ENCODE data around the gene AFF3. TPM values are rescaled to one million over a fixed set of nuclear protein-coding genes. Genes with fewer than 3 reads are reported as not detected.
"Not testable (repeated sequence)": the region's sequence is repeated elsewhere in the genome, so short reads cannot be mapped to it uniquely, and the experiment has no call there.

AFF3 gene
- total RNA-seq, 1 donor from 2014 or later, result 44.6 TPM

DNA sequence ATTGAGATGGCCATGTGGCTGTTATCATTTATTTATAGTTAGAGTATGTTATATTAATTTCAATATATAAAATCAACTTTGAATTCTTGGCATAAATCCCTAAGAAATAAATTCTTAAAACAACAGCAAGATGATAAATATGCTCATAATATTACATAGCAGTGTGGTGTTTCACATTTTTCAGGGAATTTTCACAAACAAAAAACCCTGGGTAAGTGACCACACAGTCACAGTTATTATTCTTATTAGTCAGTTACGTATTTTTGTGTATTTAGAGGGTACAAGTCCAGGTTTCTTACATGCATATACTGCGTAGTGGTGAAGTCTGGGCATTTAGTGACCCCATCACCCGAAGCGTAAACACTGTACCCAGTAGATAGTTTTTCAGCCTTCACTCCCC lies 363.1 kb downstream of the AFF3 start:
- Histone ChIP-seq H3K9me3 (no peaks in the 10 kb centered on the region), H3K4me3 (no peak overlapping the region), H3K27me3 (no peaks in the 10 kb centered on the region), H3K36me3 (no peaks in the 10 kb centered on the region), H3K27ac (no peak overlapping the region), H3K4me1 (no peaks in the 10 kb centered on the region)
- intact Hi-C loops (cut with DNase I), result no loop called here
- no peak for TF ChIP-seq CTCF (IDR thresholded peaks at IDR 0.05)
- no peak for DNase-seq
- ATAC-seq, result no peak

GRCh38 chr2:99777656-99778290 lies 364.6 kb downstream of the AFF3 start:
- H3K27ac ChIP-seq, result no peak overlapping the region
- DNase-seq (no peak), ATAC-seq (no peak)
- no peak overlapping the region for H3K4me3 ChIP-seq
- H3K27me3 ChIP-seq, result no peaks in the 10 kb centered on the region
- H3K9me3 ChIP-seq, result no peaks in the 10 kb centered on the region
- intact Hi-C loops (cut with DNase I), result no loop called here
- H3K4me1 ChIP-seq, result no peaks in the 10 kb centered on the region
- no peaks in the 10 kb centered on the region for H3K36me3 ChIP-seq
- no peak for TF ChIP-seq CTCF (IDR thresholded peaks at IDR 0.05)

DNA sequence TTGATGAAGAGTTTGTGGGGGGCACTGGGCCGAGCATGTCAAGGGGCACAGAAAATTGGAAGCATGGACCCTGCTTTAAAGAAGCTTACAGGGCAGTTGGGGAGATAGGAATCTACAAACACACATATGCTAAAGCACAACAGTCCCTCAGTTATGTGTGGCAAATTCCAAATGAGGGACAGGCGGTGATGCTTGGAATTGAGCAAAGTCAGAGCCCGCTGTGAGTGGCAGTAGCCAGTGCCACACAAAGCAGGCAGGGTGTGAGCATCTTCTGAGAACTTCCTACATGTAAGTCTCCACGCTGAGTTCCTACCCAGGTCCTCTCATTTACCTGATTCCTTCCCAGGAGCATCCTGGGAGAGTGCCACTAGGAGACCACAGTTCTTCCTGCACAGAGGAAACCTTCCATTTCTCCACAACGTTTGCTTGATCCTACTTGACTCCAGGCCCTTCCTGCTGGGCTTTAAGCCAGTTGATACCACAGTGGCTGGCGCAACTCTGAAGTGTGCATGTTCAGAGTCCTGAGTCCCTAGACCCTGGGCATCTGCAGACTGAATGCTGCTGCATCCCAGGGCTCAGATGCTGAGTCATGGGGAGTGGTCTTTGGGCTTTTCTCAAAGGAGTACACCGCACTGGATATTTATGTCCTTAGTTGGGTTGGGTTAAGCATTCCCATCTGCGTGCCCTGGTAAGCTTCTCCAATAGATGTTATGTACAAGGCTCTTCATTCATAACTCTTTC lies 365.3 kb downstream of the AFF3 start:
- no peak for TF ChIP-seq CTCF (IDR thresholded peaks at IDR 0.05)
- intact Hi-C loops (cut with DNase I), result no loop called here
- H3K27ac ChIP-seq, result no peak overlapping the region
- no peaks in the 10 kb centered on the region for H3K4me1 ChIP-seq
- H3K9me3 ChIP-seq, result no peaks in the 10 kb centered on the region
- peak; percentile 36 for ATAC-seq
- H3K4me3 ChIP-seq, result no peak overlapping the region
- no peaks in the 10 kb centered on the region for H3K36me3 ChIP-seq
- DNase-seq, result no peak
- no peaks in the 10 kb centered on the region for H3K27me3 ChIP-seq

DNA sequence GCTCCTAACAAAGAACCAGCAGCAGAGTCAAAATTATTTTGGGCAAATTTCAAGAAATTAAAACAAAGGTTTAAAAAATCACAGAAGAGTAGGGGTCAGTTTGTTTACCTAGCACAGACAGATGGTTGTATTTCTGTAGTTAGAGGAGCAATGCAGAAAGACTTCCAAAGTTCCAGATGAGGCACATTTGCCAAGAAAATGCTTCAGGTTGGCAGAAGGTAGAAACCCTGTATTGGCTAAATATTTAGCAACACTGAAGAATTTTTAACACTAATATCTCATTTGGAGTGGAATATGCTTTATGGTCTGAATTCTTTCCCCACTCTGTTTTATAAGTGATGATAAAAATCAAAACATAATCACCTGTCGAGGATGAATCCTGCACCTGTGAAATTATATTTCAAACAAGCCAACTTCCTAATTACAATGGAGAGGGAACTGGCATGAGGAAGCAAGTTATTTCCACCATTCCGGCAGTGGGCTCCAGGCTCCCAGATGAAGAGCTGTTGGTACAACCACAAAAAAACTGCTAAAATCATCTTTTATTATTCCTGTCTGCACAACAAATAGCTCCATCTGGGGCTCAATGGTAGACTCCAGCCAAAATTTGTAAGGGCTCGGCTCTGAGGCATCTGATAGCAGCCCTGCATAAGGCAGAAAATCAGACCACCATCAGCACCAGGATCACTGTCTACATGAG lies 366.0 kb downstream of the AFF3 start:
- Histone ChIP-seq H3K27me3 (no peaks in the 10 kb centered on the region), H3K36me3 (no peaks in the 10 kb centered on the region), H3K27ac (no peak overlapping the region), H3K4me3 (no peak overlapping the region), H3K4me1 (no peaks in the 10 kb centered on the region), H3K9me3 (no peaks in the 10 kb centered on the region)
- TF ChIP-seq CTCF (IDR thresholded peaks at IDR 0.05), result no peak
- no peak for ATAC-seq
- DNase-seq, result no peak
- intact Hi-C loops (cut with DNase I), result no loop called here

GRCh38 chr2:99775585-99775984 lies 366.8 kb downstream of the AFF3 start:
- intact Hi-C loops (cut with DNase I), result no loop called here
- H3K9me3 ChIP-seq, result no peaks in the 10 kb centered on the region
- ATAC-seq (no peak), DNase-seq (no peak)
- TF ChIP-seq CTCF (IDR thresholded peaks at IDR 0.05), result no peak
- no peaks in the 10 kb centered on the region for H3K4me1 ChIP-seq
- H3K4me3 ChIP-seq, result no peak overlapping the region
- no peak overlapping the region for H3K27ac ChIP-seq
- no peaks in the 10 kb centered on the region for H3K27me3 ChIP-seq
- no peaks in the 10 kb centered on the region for H3K36me3 ChIP-seq

DNA sequence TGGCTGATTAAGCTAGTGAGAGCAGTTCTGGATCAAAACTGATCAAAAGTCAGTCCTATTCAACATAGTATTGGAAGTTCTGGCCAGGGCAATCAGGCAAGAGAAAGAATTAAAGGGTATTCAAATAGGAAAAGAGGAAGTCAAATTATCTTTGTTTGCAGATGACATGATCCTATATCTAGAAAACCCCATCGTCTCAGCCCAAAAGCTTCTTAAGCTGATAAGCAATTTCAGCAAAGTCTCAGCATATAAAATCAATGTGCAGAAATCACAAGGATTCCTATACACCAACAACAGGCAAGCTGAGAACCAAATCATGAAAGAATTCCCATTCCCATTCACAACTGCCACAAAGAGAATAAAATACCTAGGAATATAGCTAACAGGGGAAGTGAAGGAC lies 368.7 kb downstream of the AFF3 start:
- H3K4me3 ChIP-seq; H3K27ac ChIP-seq; H3K9me3 ChIP-seq; intact Hi-C loops (cut with DNase I); H3K27me3 ChIP-seq; DNase-seq; H3K36me3 ChIP-seq; ATAC-seq; H3K4me1 ChIP-seq: not testable (repeated sequence)
